T-cell (primary cell): Measurements from ENCODE around the gene ATG9B. TPM values are rescaled to one million over a fixed set of nuclear protein-coding genes. Genes with fewer than 3 reads are reported as not detected.

Source experiments
- ATAC-seq, 4 experiments: fragments of 200-7000 bp in 3 of 4; fragments of 150-1000 bp in 1 of 4; cut with Tn5 transposase; replicated peaks in 1 of 4; 1 replicate in 3 of 4; 2 replicates in 1 of 4; pipeline ENCODE4 v1.10.0; 2021; ENCODE audit warnings: moderate library complexity in 3 of 4, mild to moderate bottlenecking in 2 of 4, moderate number of reproducible peaks in 1 of 4
- CTCF ChIA-PET, 2 donors: fragments of 300-600 bp; sonication (Branson Sonifier 250); formaldehyde crosslinking; loops; one replicate each; lab custom pipeline; 2022; ENCODE audit warnings: antibody characterized with exemption in 2 of 2; lab: Charles Lee
- POLR2A ChIA-PET, 2 donors: fragments of 300-600 bp; sonication (Branson Sonifier 250); formaldehyde crosslinking; loops; one replicate each; lab custom pipeline; 2022; ENCODE audit warnings: antibody characterized with exemption in 2 of 2; lab: Charles Lee
- DNase-seq, 35 experiments: peaks; one replicate each; pipeline versions ENCODE4 v3.0.0 to v3.0.0-alpha.2; 2013 to 2023
- H3K27ac ChIP-seq: one replicate; pipeline ENCODE4 v1.5.1; 2013; ENCODE audit warnings: low read length
- H3K27me3 ChIP-seq, 2 experiments: replicated peaks in 1 of 2; 1 replicate in 1 of 2; 2 replicates in 1 of 2; pipeline versions ENCODE4 v1.6.1 to v1.7.0; 2013; ENCODE audit warnings: low read length in 1 of 2, mixed read lengths in 1 of 2; ENCODE audit not compliant: control insufficient read depth in 2 of 2, insufficient read depth in 2 of 2; ENCODE audit errors: extremely low read depth in 1 of 2
- H3K36me3 ChIP-seq, 2 donors: 1 replicate in 1 of 2; 2 replicates in 1 of 2; pipeline versions ENCODE4 v1.6.1 to v1.7.0; 2013; ENCODE audit warnings: low read length in 1 of 2; ENCODE audit not compliant: control insufficient read depth in 2 of 2, insufficient read depth in 1 of 2; ENCODE audit errors: extremely low read depth in 1 of 2
- H3K4me1 ChIP-seq, 2 experiments: 1 replicate in 1 of 2; 2 replicates in 1 of 2; pipeline versions ENCODE4 v1.6.1 to v1.7.0; 2013; ENCODE audit warnings: low read length in 2 of 2, mixed read lengths in 1 of 2; ENCODE audit not compliant: insufficient read depth in 2 of 2, control insufficient read depth in 1 of 2; ENCODE audit errors: extremely low read depth in 1 of 2
- H3K4me3 ChIP-seq, 2 donors: 1 replicate in 1 of 2; 2 replicates in 1 of 2; pipeline versions ENCODE4 v1.5.1 to v1.7.0; 2013; ENCODE audit warnings: mild to moderate bottlenecking in 2 of 2, low read length in 1 of 2, moderate library complexity in 1 of 2; ENCODE audit not compliant: control insufficient read depth in 1 of 2; ENCODE audit errors: extremely low read depth in 1 of 2
- H3K9me3 ChIP-seq: 2 replicates; pipeline ENCODE4 v1.7.0; 2013
- H3K27ac Mint-ChIP-seq, 2 donors: one replicate each; pipeline ENCODE4 v1.8.0; 2020 to 2021; ENCODE audit warnings: mild to moderate bottlenecking in 2 of 2, mixed read lengths in 2 of 2
- H3K27me3 Mint-ChIP-seq, 2 donors: one replicate each; pipeline ENCODE4 v1.8.0; 2021 to 2022; ENCODE audit warnings: mixed read lengths in 2 of 2
- H3K36me3 Mint-ChIP-seq: one replicate; pipeline ENCODE4 v1.8.0; 2021; ENCODE audit warnings: mixed read lengths
- H3K4me1 Mint-ChIP-seq, 3 donors: one replicate each; pipeline ENCODE4 v1.8.0; 2020 to 2022; ENCODE audit warnings: mixed read lengths in 3 of 3, mild to moderate bottlenecking in 1 of 3
- H3K4me3 Mint-ChIP-seq, 3 donors: one replicate each; pipeline ENCODE4 v1.8.0; 2020 to 2022; ENCODE audit warnings: mild to moderate bottlenecking in 3 of 3, mixed read lengths in 3 of 3, moderate library complexity in 3 of 3
- H3K9me3 Mint-ChIP-seq, 3 donors: one replicate each; pipeline ENCODE4 v1.8.0; 2020 to 2022; ENCODE audit warnings: mixed read lengths in 3 of 3
- WGBS: methylation state at CpG from one replicate; pipeline ENCODE4 v1.1.5; 2013; ENCODE audit warnings: missing lambda C conversion rate; ENCODE audit not compliant: insufficient coverage; 5-methylcytosine and 5-hydroxymethylcytosine counted together
- total RNA-seq, 35 experiments: library from RNA in 6 of 35; stranded (reverse) in 6 of 35; fragments of 120-200 nt in 1 of 35; gene quantifications; one replicate each; pipeline versions ENCODE4 v1.2.1 to v1.2.4 and lab custom pipeline; 2013 to 2026

The ATG9B gene
- total RNA-seq, 5 donors from 2014 or later (not counting 1 experiment from before 2014, with no cell fraction given): 24.0 to 37.0 (median 31.8) TPM

DNA sequence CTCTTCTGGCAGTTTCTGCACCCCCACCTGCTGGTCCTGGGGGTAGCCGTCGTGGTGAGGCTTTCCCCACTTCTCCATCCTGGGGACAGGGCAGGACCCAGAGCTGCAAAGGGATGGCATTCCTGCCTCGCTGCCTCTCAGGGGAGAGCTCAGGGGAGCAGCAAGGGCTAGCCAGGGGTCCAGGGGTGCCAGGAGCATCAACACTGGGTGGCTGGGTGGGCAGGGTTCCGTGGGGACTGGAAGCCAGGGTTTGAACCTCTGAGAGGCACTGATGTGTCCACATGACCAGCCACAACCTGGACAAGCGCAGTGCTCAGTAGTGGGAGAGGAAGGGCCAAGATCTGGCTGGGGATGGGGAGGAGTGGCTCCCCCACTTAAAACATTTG lies 9.6 kb upstream of the ATG9B start:
- H3K27ac ChIP-seq: no peak overlapping the region
- ChIA-PET CTCF (no interaction called here), POLR2A (no interaction called here)
- Mint-ChIP-seq H3K27me3 (no peaks in the 10 kb centered on the region), H3K36me3 (peaks cover 12% of the 10 kb centered on the region), H3K9me3 (no peaks in the 10 kb centered on the region), H3K4me3 (no peak overlapping the region), H3K4me1 (peaks cover 10 to 23% (median 22%) of the 10 kb centered on the region in 3 donors), H3K27ac (no peak overlapping the region)
- 100% methylated on average over 1 of the region's 5 CpGs for WGBS
- peaks cover 4 to 12% of the 10 kb centered on the region in 2 experiments for H3K4me1 ChIP-seq
- H3K4me3 ChIP-seq: no peak overlapping the region
- no peak for DNase-seq
- no peaks in the 10 kb centered on the region for H3K9me3 ChIP-seq
- ATAC-seq: no peak
- peaks cover 18 to 48% of the 10 kb centered on the region in 2 donors for H3K36me3 ChIP-seq
- no peaks in the 10 kb centered on the region for H3K27me3 ChIP-seq

DNA sequence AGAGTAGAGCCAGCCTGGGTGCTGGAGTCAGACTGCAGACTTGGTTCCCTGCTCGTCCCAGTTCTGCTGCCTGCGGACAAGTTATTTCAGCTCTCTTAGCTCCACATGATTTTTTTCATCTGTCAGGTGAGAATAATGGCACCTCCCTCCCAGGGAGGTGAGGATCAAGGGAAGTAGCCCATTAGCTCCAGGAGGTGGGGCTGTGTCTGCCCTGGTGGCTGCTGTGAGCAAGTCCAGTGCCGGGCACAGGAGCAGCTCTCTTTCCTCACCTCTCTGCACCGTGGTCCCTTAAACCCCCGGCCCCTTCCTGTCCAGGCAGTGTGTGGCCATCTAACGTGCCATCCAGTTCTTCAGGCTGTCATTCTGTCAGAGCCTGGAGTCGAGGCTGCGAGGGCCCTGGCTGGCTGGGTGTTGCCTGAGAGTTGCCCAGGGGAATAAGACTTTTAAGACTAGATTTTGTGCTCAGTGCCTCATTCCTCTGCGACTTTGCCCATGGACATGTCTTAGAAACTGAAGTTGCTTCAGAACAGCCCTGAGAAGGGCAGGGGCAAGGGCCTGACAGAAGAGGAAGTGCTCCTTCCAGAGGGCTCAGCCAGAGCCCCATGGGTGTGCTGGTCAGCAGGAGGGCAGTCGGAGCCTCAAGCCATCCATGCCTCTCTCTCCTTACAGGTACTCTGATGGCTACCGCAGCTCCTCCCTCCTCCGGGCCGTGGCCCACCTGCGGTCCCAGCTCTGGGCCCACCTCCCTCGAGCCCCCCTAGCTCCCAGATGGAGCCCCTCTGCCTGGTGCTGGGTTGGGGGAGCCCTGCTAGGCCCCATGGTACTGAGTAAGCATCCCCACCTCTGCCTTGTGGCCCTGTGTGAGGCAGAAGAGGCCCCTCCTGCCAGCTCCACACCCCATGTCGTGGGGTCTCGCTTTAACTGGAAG lies 8.9 kb upstream of the ATG9B start:
- ATAC-seq (no peak), DNase-seq (no peak)
- Mint-ChIP-seq H3K4me3 (no peak overlapping the region), H3K9me3 (no peaks in the 10 kb centered on the region), H3K4me1 (peaks cover 13 to 30% (median 23%) of the 10 kb centered on the region in 3 donors), H3K27me3 (no peaks in the 10 kb centered on the region), H3K36me3 (peaks cover 14% of the 10 kb centered on the region), H3K27ac (no peak overlapping the region)
- Histone ChIP-seq H3K27me3 (no peaks in the 10 kb centered on the region), H3K27ac (no peak overlapping the region), H3K4me1 (peaks cover 4 to 13% of the 10 kb centered on the region in 2 experiments), H3K36me3 (peaks cover 18 to 48% of the 10 kb centered on the region in 2 donors), H3K4me3 (no peak overlapping the region), H3K9me3 (no peaks in the 10 kb centered on the region)
- CTCF ChIA-PET: no interaction called here
- POLR2A ChIA-PET: no interaction called here
- WGBS: 87% methylated on average over 6 of the region's 17 CpGs

DNA sequence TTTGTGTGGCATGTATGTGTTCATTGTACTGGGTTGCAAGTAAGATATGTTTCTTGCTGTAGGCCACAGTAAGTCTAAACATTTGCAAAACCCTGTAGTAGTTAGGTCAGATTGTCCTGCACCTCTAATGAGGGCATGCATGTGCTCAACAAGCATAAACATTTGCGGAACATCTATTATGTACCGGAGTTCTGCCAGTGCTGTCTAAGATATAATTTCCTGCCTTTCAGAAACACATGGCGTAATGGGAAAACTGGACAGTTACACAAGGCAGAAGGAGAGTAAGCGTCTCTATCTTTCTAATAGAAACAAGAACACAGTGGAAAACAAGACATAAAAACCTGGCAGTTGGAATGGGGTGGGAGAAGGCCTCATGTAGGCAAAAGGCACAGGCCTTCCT lies 6.7 kb upstream of the ATG9B start:
- Histone ChIP-seq H3K27ac (no peak overlapping the region), H3K9me3 (no peaks in the 10 kb centered on the region), H3K4me1 (peaks cover 9 to 23% of the 10 kb centered on the region in 2 experiments), H3K4me3 (no peak overlapping the region), H3K36me3 (peaks cover 11 to 34% of the 10 kb centered on the region in 2 donors), H3K27me3 (peaks cover 0 to under 1% of the 10 kb centered on the region in 2 experiments)
- WGBS: 95% methylated on average over 3 of the region's 4 CpGs
- Mint-ChIP-seq H3K27me3 (no peaks in the 10 kb centered on the region), H3K4me3 (no peak overlapping the region), H3K27ac (no peak overlapping the region), H3K4me1 (peaks cover 21 to 38% (median 36%) of the 10 kb centered on the region in 3 donors), H3K36me3 (peaks cover 5% of the 10 kb centered on the region), H3K9me3 (no peaks in the 10 kb centered on the region)
- CTCF ChIA-PET: interaction anchor here in 1 of 2 donors (0.8 kb wide), 1 partner anchor 42 kb away, joined by 4 read pairs; no protein-coding TSS in a partner anchor
- POLR2A ChIA-PET: interaction anchor here in 1 of 2 donors (0.6 kb wide), 2 partner anchors 9 to 75 kb away, joined by 3 to 7 read pairs; no protein-coding TSS in a partner anchor
- DNase-seq (no peak), ATAC-seq (no peak)

DNA sequence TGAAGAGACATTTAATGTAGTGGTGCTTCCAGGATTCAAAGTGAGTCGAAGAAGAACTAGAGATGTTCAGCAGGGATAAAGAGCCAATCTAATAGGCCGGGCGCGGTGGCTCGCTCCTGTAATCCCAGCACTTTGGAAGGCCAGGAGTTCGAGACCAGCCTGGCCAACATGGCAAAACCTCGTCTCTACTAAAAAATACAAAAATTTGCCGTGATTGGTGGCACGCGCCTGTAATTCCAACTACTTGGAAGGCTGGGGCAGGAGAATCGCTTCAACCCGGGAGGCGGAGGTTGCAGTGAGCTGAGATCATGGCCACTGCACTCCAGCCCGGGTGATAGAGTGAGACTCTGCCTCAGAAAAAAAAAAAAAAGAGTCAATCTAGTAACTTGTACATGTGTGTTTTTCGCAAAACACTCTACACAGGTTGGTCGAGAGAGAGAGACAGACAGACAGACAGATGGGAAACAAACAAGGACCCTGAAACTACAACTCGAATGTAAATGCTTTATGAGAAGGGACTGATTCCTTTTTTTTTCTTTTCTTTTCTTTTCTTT lies 4.7 kb upstream of the ATG9B start:
- H3K27me3 Mint-ChIP-seq: no peaks in the 10 kb centered on the region
- ChIA-PET POLR2A (interaction anchor here (0.5 to 1.5 kb wide), 6 partner anchors 15 to 1315 kb away, joined by 3 to 11 read pairs (median 4); no protein-coding TSS in a partner anchor), CTCF (interaction anchor here (0.9 to 1.5 kb wide), 8 partner anchors 11 to 198 kb away, joined by 3 to 19 read pairs (median 4); partner anchors contain the start of gene ABCF2 (in 1 of the 2))
- no peak for ATAC-seq
- H3K27me3 ChIP-seq: peaks cover 0 to 4% of the 10 kb centered on the region in 2 experiments
- peaks cover 5% of the 10 kb centered on the region for H3K36me3 Mint-ChIP-seq
- WGBS: 81% methylated on average over 13 of the region's 17 CpGs
- peaks cover 11 to 15% of the 10 kb centered on the region in 2 donors for H3K36me3 ChIP-seq
- H3K27ac Mint-ChIP-seq: peak overlapping the region; percentile 98
- peaks cover 9 to 23% of the 10 kb centered on the region in 2 experiments for H3K4me1 ChIP-seq
- H3K4me1 Mint-ChIP-seq: peaks cover 21 to 38% (median 36%) of the 10 kb centered on the region in 3 donors
- peak overlapping the region; percentile 87 to 93 (median 91) for H3K4me3 Mint-ChIP-seq
- DNase-seq: no peak
- H3K9me3 Mint-ChIP-seq: no peaks in the 10 kb centered on the region
- peak overlapping the region; percentile 61 to 95 for H3K4me3 ChIP-seq
- H3K27ac ChIP-seq: peak overlapping the region; percentile 88
- H3K9me3 ChIP-seq: no peaks in the 10 kb centered on the region

DNA sequence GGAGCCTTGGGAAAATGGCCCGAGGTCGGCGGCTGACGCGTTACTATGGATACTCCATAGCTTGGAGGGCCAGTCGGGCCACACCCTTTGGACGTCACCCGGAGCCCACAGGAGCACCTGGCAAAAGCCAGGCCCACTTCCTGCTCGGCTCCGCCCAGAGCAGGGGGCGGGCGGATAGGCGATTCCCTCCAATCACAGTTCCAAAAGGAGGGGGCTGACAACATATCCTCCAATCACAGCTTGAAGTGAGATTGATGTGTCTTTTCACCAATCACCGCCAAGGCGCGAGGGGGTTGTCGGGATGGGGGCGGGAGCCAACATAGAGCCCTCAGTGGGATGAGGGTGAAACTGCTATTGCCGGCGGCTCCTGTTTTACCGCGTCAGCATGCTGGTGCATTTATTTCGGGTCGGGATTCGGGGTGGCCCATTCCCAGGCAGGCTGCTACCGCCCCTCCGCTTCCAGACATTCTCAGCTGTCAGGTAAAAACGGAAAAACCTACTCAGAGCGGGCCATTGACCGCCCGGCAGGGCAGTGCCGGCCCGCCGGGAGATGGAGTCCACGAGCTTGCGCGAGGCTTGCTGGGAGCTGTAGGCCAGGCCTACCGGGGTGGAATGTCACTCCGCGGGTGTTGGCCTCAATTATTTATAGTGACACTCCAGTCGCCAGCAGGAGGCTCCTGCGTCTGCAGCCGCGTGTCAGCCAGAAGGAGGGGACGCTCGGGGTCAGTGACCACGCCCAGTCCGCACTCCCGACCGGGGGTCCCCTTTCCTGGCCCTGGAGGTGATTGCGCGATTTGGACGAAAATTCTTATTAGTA lies 4.0 kb upstream of the ATG9B start, which contains the start of gene ABCB8:
TSS of gene ABCB8 (plus strand) at position 320 of the 817 bp plus-strand sequence. CDS start at position 386, 66 bp downstream.
- DNase-seq (peak; percentile 89 to 99 (median 97)), ATAC-seq (peak; percentile 88 to 94 (median 92))
- no peaks in the 10 kb centered on the region for H3K9me3 Mint-ChIP-seq
- peaks cover 5 to 11% of the 10 kb centered on the region in 2 donors for H3K36me3 ChIP-seq
- CTCF ChIA-PET: interaction anchor here (1.0 to 1.5 kb wide), 12 partner anchors 10 to 216 kb away, joined by 3 to 19 read pairs (median 4); partner anchors contain the start of genes ABCF2 (in 1 of the 2) and FASTK (in 1 of the 2)
- peaks cover 9 to 23% of the 10 kb centered on the region in 2 experiments for H3K4me1 ChIP-seq
- H3K9me3 ChIP-seq: no peaks in the 10 kb centered on the region
- POLR2A ChIA-PET: interaction anchor here (0.5 to 1.5 kb wide), 12 partner anchors 10 to 1314 kb away, joined by 3 to 11 read pairs (median 4); no protein-coding TSS in a partner anchor
- peaks cover 0 to 9% of the 10 kb centered on the region in 2 experiments for H3K27me3 ChIP-seq
- peaks cover 5% of the 10 kb centered on the region for H3K36me3 Mint-ChIP-seq
- WGBS: 2% methylated on average over 46 of the region's 53 CpGs
- H3K4me3 Mint-ChIP-seq: peak within 1 kb of the TSS; percentile 87 to 93 (median 91)
- H3K27ac ChIP-seq: peak within 1 kb of the TSS; percentile 88
- H3K4me3 ChIP-seq: peak within 1 kb of the TSS; percentile 61 to 95
- peaks cover 21 to 38% (median 36%) of the 10 kb centered on the region in 3 donors for H3K4me1 Mint-ChIP-seq
- H3K27me3 Mint-ChIP-seq: no peaks in the 10 kb centered on the region
- H3K27ac Mint-ChIP-seq: peak within 1 kb of the TSS; percentile 98
